Heart right ventricle (tissue), 16 donors: Measurements from ENCODE around the gene SLIT1. TPM values are rescaled to one million over a fixed set of nuclear protein-coding genes. Genes with fewer than 3 reads are reported as not detected.
A peak's percentile ranks its signal among the peaks of the same experiment; 100 is the strongest.

Experiments used
- ATAC-seq, 8 donors: fragments of 200-7000 bp; cut with Tn5 transposase; one replicate each; pipeline ENCODE4 v1.9.1; 2020; ENCODE audit warnings: mild to moderate bottlenecking in 8 of 8, moderate library complexity in 8 of 8, moderate number of reproducible peaks in 1 of 8
- DNase-seq, 2 donors: peaks; one replicate each; pipeline ENCODE4 v3.0.0-alpha.2; 2020
- H3K27ac ChIP-seq, 10 donors: fragments of 200-600 bp; sonication (generic) in 2 of 10; one replicate each; pipeline versions ENCODE4 v1.5.0 to v1.8.0; 2020 to 2022; ENCODE audit warnings: mild to moderate bottlenecking in 3 of 10
- H3K27me3 ChIP-seq, 7 donors: fragments of 200-600 bp; one replicate each; pipeline ENCODE4 v1.8.0; 2021 to 2022; ENCODE audit warnings: mild to moderate bottlenecking in 2 of 7
- H3K36me3 ChIP-seq, 9 donors: fragments of 200-600 bp; sonication (generic) in 1 of 9; one replicate each; pipeline versions ENCODE4 v1.5.0 to v1.8.0; 2020 to 2022; ENCODE audit warnings: mild to moderate bottlenecking in 2 of 9
- H3K4me1 ChIP-seq, 9 donors: fragments of 200-600 bp; sonication (generic) in 1 of 9; one replicate each; pipeline versions ENCODE4 v1.5.0 to v1.8.0; 2020 to 2022; ENCODE audit warnings: mild to moderate bottlenecking in 4 of 9
- H3K4me3 ChIP-seq, 10 donors: fragments of 200-600 bp; sonication (generic) in 2 of 10; one replicate each; pipeline versions ENCODE4 v1.5.0 to v1.8.0; 2020 to 2022; ENCODE audit warnings: mild to moderate bottlenecking in 7 of 10, moderate library complexity in 2 of 10
- H3K9me3 ChIP-seq, 11 donors: fragments of 200-600 bp in 10 of 11; sonication (generic) in 2 of 11; one replicate each; pipeline versions ENCODE4 v1.5.0 to v1.8.0; 2013 to 2022; ENCODE audit warnings: mild to moderate bottlenecking in 2 of 11, control low read depth in 1 of 11, moderate library complexity in 1 of 11
- CTCF ChIP-seq, 9 donors: fragments of 200-600 bp; sonication (generic) in 2 of 9; IDR thresholded peaks; one replicate each; pipeline versions ENCODE4 v1.5.0 to v1.8.0; 2021 to 2022; ENCODE audit warnings: antibody characterized with exemption in 9 of 9, mild to moderate bottlenecking in 5 of 9, moderate library complexity in 1 of 9
- WGBS, 2 donors: extraction: QIAGEN DNeasy Blood & Tissue Kit; methylation state at CpG; one replicate each; pipeline ENCODE4 v1.1.7; 2013; ENCODE audit warnings: inconsistent platforms in 1 of 2; 5-methylcytosine and 5-hydroxymethylcytosine counted together
- intact Hi-C, 10 donors: fragments of 100-400 bp; cut with DNase I; formaldehyde crosslinking; loops; one replicate each; pipeline versions ENCODE4 v1.11.1 to v1.14.2; 2022
- polyA plus RNA-seq, 2 donors: library from polyadenylated mRNA; stranded (reverse); fragments of 200-250 nt; gene quantifications; one replicate each; pipeline ENCODE4 v1.2.3, GENCODE V29; 2013
- total RNA-seq, 10 donors: library from RNA; stranded (reverse); fragmentation: NEBNext Ultra II Directional in 3 of 10; extraction: Animal tissue kit (Norgen Biotek cat#: 25700) in 3 of 10; gene quantifications; one replicate each; pipeline versions ENCODE4 v1.2.1 to v1.2.4, GENCODE V29; 2021 to 2023
- donor health status: Arrhythmogenic right ventricular cardiomyopathy.
- donor health status: ischemic (EF 13 %, LVEDD 7.1; RV severe dilation, severe dysfunction).
- donor health status: healthy with polysubstance abuse.
- donor health status: DM: no; HTN: yes; CAD: no.
- donor health status: DM: no; HTN: no; CAD: no.
- donor health status: ischemic (EF 25% LVEDD 6.9; RV normal size, moderate dysfunction).
- donor health status: ischemic (EF 25% LVEDD 5.7; RV mildly dilated, moderate dysfunction).
- donor health status: healthy.
- donor health status: DM: yes; HTN: yes; CAD: no.
- donor health status: Ischemic cardiomyopathy.
- donor health status: ischemic (EF 35%, LVEDD 5.7; RV mildly dilated, moderate dysfunction).
- donor health status: nonischemic (EF 11% LVEDD 7.7; RV severe dilation, severe dysfunction).
- donor health status: DM: yes; HTN: yes; CAD: no.
- donor health status: PGD.
- donor health status: ischemic (EF 29% LVEDD 5.4; RV normal size, mild dysfunction).
- donor health status: nonischemic (EF 23%, LVEDD 6.1; RV moderate dilation, normal function).

Gene SLIT1
- total and polyA plus RNA-seq, 12 donors: 0.04 to 0.31 (median 0.13) TPM; not detected in 1

- H3K9me3 ChIP-seq: peaks cover 0 to 5% (median 0%) of the 10 kb centered on the region in 11 donors
- H3K4me1 ChIP-seq: peaks cover 16 to 38% (median 24%) of the 10 kb centered on the region in 9 donors
- intact Hi-C loops: no loop called here
- no peaks in the 10 kb centered on the region for H3K36me3 ChIP-seq
- peaks cover 0 to 7% (median 0%) of the 10 kb centered on the region in 7 donors for H3K27me3 ChIP-seq
- ATAC-seq (peak; percentile 87 to 98 (median 97)), DNase-seq (peak; percentile 81 to 83)
- TF ChIP-seq CTCF (IDR thresholded peaks at IDR 0.05): no peak
- peak overlapping the region in 4 of 10 donors; percentile 2 to 23 (median 4) for H3K4me3 ChIP-seq
- 16 to 19% methylated on average over 23 of the region's 23 CpGs for WGBS, 2 donors
- H3K27ac ChIP-seq: peak overlapping the region in 9 of 10 donors; percentile 37 to 81 (median 68)
Measured at GRCh38 chr10:97096261-97097083, 89.3 kb downstream of the SLIT1 start.

GRCh38 chr10:97095701-97096260 lies 90.0 kb downstream of the SLIT1 start:
- H3K27ac ChIP-seq: peak overlapping the region in 6 of 10 donors; percentile 46 to 81 (median 78)
- WGBS, 2 donors: 22 to 27% methylated on average over 11 of the region's 11 CpGs
- ATAC-seq: peak in 6 of 8 donors; percentile 7 to 31 (median 15)

GRCh38 chr10:97090644-97091043 lies 95.1 kb downstream of the SLIT1 start:
- H3K4me1 ChIP-seq: peaks cover 2 to 9% (median 6%) of the 10 kb centered on the region in 9 donors
- intact Hi-C loops: no loop called here
- H3K4me3 ChIP-seq: no peak overlapping the region
- ATAC-seq (no peak), DNase-seq (no peak)
- WGBS, 2 donors: 80 to 85% methylated on average over 9 of the region's 9 CpGs
- TF ChIP-seq CTCF (IDR thresholded peaks at IDR 0.05): no peak
- H3K27me3 ChIP-seq: peaks cover 0 to 24% (median 4%) of the 10 kb centered on the region in 7 donors
- H3K36me3 ChIP-seq: no peaks in the 10 kb centered on the region
- H3K27ac ChIP-seq: no peak overlapping the region
- H3K9me3 ChIP-seq: peaks cover 0 to 5% (median 0%) of the 10 kb centered on the region in 11 donors

More at GRCh38 chr10:97095701-97096260, 90.0 kb downstream of the SLIT1 start:
- no peak for TF ChIP-seq CTCF (IDR thresholded peaks at IDR 0.05)
- DNase-seq: no peak
- H3K9me3 ChIP-seq: peaks cover 0 to 5% (median 0%) of the 10 kb centered on the region in 11 donors
- H3K27me3 ChIP-seq: peaks cover 0 to 7% (median 0%) of the 10 kb centered on the region in 7 donors
- H3K36me3 ChIP-seq: no peaks in the 10 kb centered on the region
- H3K4me3 ChIP-seq: peak overlapping the region in 4 of 10 donors; percentile 2 to 23 (median 4)
- intact Hi-C loops: no loop called here
- H3K4me1 ChIP-seq: peaks cover 16 to 34% (median 24%) of the 10 kb centered on the region in 9 donors

GRCh38 chr10:97090035-97090434 lies 95.7 kb downstream of the SLIT1 start:
- no peak for TF ChIP-seq CTCF (IDR thresholded peaks at IDR 0.05)
- H3K4me3 ChIP-seq: no peak overlapping the region
- H3K27ac ChIP-seq: no peak overlapping the region
- H3K9me3 ChIP-seq: peaks cover 0 to 5% (median 0%) of the 10 kb centered on the region in 11 donors
- WGBS, 2 donors: 65 to 68% methylated on average over 10 of the region's 10 CpGs
- no peaks in the 10 kb centered on the region for H3K36me3 ChIP-seq
- no peak for ATAC-seq
- H3K27me3 ChIP-seq: peaks cover 0 to 24% (median 4%) of the 10 kb centered on the region in 7 donors
- H3K4me1 ChIP-seq: peaks cover 0 to 3% (median under 1%) of the 10 kb centered on the region in 9 donors
- DNase-seq: no peak
- intact Hi-C loops: no loop called here
